CD8-positive, alpha-beta memory T cell (primary cell): Measurements from ENCODE around the gene PLXNA1. TPM values are rescaled to one million over a fixed set of nuclear protein-coding genes. Genes with fewer than 3 reads are reported as not detected.
A peak's percentile ranks its signal among the peaks of the same experiment; 100 is the strongest.

Experiments
- CTCF ChIA-PET: fragments of 350-600 bp; sonication (Branson Sonifier 250); formaldehyde crosslinking; loops from one replicate; lab custom pipeline; 2021; ENCODE audit warnings: antibody characterized with exemption; lab: Charles Lee
- POLR2A ChIA-PET: fragments of 350-600 bp; sonication (Branson Sonifier 250); formaldehyde crosslinking; loops from one replicate; lab custom pipeline; 2021; ENCODE audit warnings: antibody characterized with exemption; lab: Charles Lee
- DNase-seq, 5 donors: peaks; one replicate each; pipeline versions ENCODE4 v3.0.0 to v3.0.0-alpha.2; 2020 to 2022; ENCODE audit warnings: mixed read lengths in 1 of 5
- H3K27ac ChIP-seq: one replicate; pipeline ENCODE4 v1.7.0; 2013; ENCODE audit warnings: low read depth, mild to moderate bottlenecking, low read length, moderate library complexity
- H3K27me3 ChIP-seq: 2 replicates; pipeline ENCODE4 v1.7.0; 2013; ENCODE audit warnings: low read length, mild to moderate bottlenecking; ENCODE audit not compliant: insufficient read depth, poor library complexity, severe bottlenecking
- H3K36me3 ChIP-seq: 2 replicates; pipeline ENCODE4 v1.7.0; 2013; ENCODE audit warnings: mild to moderate bottlenecking, low read length, moderate library complexity; ENCODE audit not compliant: insufficient read depth
- H3K4me1 ChIP-seq: 2 replicates; pipeline ENCODE4 v1.7.0; 2013; ENCODE audit warnings: mild to moderate bottlenecking, low read length, moderate library complexity; ENCODE audit not compliant: insufficient read depth
- H3K4me3 ChIP-seq: 2 replicates; pipeline ENCODE4 v1.7.0; 2013; ENCODE audit warnings: mild to moderate bottlenecking, low read length
- H3K9me3 ChIP-seq: 2 replicates; pipeline ENCODE4 v1.7.0; 2013; ENCODE audit warnings: mild to moderate bottlenecking, low read length
- H3K27ac Mint-ChIP-seq, 8 donors: one replicate each; pipeline ENCODE4 v1.8.0; 2020 to 2021; ENCODE audit warnings: mixed read lengths in 8 of 8, mild to moderate bottlenecking in 6 of 8, inconsistent platforms in 3 of 8, moderate library complexity in 3 of 8
- H3K27me3 Mint-ChIP-seq, 2 donors: one replicate each; pipeline ENCODE4 v1.8.0; 2020 to 2021; ENCODE audit warnings: mixed read lengths in 2 of 2, mild to moderate bottlenecking in 1 of 2, moderate library complexity in 1 of 2
- H3K36me3 Mint-ChIP-seq, 3 donors: one replicate each; pipeline ENCODE4 v1.8.0; 2020 to 2021; ENCODE audit warnings: mixed read lengths in 3 of 3, inconsistent platforms in 1 of 3, mild to moderate bottlenecking in 1 of 3
- H3K4me1 Mint-ChIP-seq, 3 donors: one replicate each; pipeline ENCODE4 v1.8.0; 2020 to 2021; ENCODE audit warnings: mixed read lengths in 3 of 3, inconsistent platforms in 1 of 3, mild to moderate bottlenecking in 1 of 3
- H3K4me3 Mint-ChIP-seq, 7 donors: one replicate each; pipeline ENCODE4 v1.8.0; 2020 to 2021; ENCODE audit warnings: mixed read lengths in 7 of 7, mild to moderate bottlenecking in 6 of 7, moderate library complexity in 4 of 7, inconsistent platforms in 2 of 7
- H3K9me3 Mint-ChIP-seq, 5 donors: one replicate each; pipeline ENCODE4 v1.8.0; 2020 to 2022; ENCODE audit warnings: mixed read lengths in 5 of 5, mild to moderate bottlenecking in 3 of 5, moderate library complexity in 2 of 5, inconsistent platforms in 1 of 5
- polyA plus RNA-seq: library from polyadenylated mRNA; unstranded; fragments of 300-500 nt; fragmentation: Illumina TruSeq; gene quantifications from one replicate; pipeline ENCODE4 v1.2.3, GENCODE V29; 2021
- total RNA-seq, 2 experiments: library from RNA; stranded (reverse); gene quantifications; one replicate each; pipeline ENCODE4 v1.2.3, GENCODE V29; 2021

The PLXNA1 gene
- total and polyA plus RNA-seq, 3 experiments from 2014 or later = 1.0 to 15.9 (median 14.4) TPM

DNA sequence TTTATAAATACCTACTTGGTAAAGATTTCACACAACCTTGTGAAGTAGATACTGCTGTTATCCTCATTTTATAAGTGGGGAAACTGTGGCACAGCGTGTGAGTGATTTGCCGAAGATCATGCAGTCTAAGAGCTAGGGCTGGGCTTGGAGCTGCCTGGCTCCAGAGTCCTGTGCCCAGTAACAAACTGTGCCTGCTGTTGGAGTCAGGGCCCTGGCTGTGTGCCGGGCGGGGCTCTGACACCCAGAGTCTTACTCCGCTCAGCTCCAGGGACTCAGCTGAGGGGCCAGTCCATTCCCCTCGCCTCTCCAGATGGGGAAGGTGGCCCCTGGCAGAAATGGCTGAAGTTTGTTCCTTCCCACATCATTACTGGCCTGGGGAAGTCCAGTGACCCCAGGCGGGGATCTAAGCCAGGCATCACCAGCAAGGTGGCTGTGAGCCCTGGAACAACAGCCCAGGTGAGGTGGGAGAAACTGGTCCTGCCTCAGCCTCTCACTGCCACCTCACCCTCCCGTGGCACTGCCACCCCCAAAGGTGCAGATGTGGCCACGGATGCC is 17.3 kb upstream of the PLXNA1 start:
- no peak overlapping the region for H3K4me3 ChIP-seq
- Mint-ChIP-seq H3K36me3 (no peaks in the 10 kb centered on the region), H3K9me3 (no peaks in the 10 kb centered on the region), H3K27me3 (peaks cover 2 to 7% of the 10 kb centered on the region in 2 donors), H3K4me1 (no peaks in the 10 kb centered on the region), H3K27ac (no peak overlapping the region), H3K4me3 (no peak overlapping the region)
- ChIA-PET POLR2A (no interaction called here), CTCF (no interaction called here)
- DNase-seq = no peak
- H3K36me3 ChIP-seq = no peaks in the 10 kb centered on the region
- H3K4me1 ChIP-seq = no peaks in the 10 kb centered on the region
- H3K27me3 ChIP-seq = no peaks in the 10 kb centered on the region
- H3K9me3 ChIP-seq = no peaks in the 10 kb centered on the region
- no peak overlapping the region for H3K27ac ChIP-seq

DNA sequence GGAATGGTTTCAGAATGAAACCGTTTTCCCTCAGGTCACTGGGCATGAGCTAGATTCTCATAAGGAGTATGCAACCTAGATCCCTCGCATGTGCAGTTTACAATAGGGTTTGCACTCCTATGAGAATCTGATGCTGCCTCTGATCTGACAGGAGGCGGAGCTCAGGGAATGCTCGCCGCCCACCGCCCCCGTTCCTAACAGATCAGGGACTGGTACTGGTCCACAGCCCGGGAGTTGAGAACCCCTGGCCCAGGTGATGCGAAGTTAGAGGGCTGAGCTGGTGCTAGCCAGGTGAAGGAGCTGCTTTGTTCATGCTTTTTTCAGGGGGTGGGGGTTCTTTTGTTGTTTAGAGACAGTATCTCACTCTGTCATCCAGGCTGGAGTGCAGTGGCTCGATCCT is 15.5 kb upstream of the PLXNA1 start:
- no peak overlapping the region for H3K27ac Mint-ChIP-seq
- no peaks in the 10 kb centered on the region for H3K27me3 ChIP-seq
- H3K4me1 ChIP-seq = no peaks in the 10 kb centered on the region
- no peaks in the 10 kb centered on the region for H3K9me3 ChIP-seq
- DNase-seq = no peak
- H3K9me3 Mint-ChIP-seq = no peaks in the 10 kb centered on the region
- peaks cover 4 to 12% of the 10 kb centered on the region in 2 donors for H3K27me3 Mint-ChIP-seq
- no peaks in the 10 kb centered on the region for H3K4me1 Mint-ChIP-seq
- ChIA-PET CTCF (interaction anchor here (1.5 kb wide), 1 partner anchor 15 kb away, joined by 5 read pairs; the partner anchor contains the start of gene PLXNA1), POLR2A (no interaction called here)
- no peaks in the 10 kb centered on the region for H3K36me3 ChIP-seq
- H3K27ac ChIP-seq = no peak overlapping the region
- no peaks in the 10 kb centered on the region for H3K36me3 Mint-ChIP-seq
- H3K4me3 Mint-ChIP-seq = no peak overlapping the region
- H3K4me3 ChIP-seq = no peak overlapping the region

DNA sequence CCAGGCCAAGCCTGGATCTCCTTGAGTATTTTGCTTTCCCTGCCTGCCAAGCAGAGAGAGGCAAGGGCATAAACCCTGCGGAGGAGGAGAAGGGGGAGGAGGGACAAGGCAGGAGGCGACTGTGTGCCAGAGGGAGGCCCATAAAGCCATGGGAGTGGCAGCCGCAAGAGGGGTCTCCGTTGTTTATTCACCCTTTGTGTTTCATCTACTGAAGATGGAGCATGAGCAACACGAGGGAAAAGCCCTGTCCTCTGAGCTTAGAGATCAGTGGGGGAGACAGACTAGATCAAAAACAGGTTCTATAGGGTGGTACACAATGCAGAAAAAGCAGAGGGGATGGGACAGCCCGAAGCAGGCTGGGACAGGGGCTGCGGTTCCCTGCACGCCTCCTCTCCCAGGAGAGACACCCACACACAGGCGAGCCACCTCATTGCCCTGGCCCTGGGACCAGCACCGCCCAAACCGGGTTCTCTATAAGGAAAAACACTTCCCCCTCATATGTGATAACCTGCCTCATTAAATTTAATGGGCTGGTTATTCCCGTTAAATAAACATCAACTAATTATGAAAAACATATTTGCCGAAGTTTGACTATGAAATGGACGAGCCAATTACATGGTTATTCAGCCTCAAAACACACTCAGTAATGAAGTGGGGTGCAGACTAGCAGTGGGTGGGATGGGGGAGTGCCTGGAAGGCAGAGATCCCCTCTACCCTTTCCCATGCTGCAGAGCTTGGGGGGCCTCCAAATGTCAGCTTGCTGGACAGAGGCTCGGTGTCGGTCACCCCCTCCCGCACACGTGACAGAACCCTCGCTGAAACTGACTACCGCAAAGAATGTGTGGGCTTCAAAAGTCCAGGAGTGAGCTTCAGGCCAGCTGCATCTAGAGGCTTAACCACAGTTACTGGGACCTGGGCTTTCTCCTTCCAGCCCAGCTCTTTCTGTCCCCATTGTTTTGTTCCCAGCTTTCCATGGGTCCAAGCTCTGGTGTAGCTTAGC is 14.2 kb upstream of the PLXNA1 start:
- ChIA-PET CTCF (interaction anchor here (1.3 kb wide), 1 partner anchor 11 kb away, joined by 3 read pairs; no protein-coding TSS in a partner anchor), POLR2A (no interaction called here)

DNA sequence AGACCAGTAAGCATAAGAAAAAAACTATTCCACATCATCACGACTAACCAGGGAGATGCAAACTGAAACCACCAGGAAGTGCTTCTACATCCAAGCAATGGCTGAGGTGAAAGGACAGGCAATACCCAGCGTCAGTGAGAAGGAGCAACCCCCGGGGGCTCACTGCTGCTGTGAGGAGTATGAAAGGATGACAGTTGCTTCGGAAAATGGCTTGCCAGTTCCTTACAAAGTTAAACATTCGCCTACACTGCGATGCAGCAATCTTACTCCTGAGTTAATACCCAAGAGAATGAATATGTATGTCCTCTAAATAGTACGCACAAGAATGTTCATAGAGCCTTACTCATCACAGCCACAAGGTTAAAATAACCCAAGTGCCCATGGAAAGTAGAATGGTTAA is 13.3 kb upstream of the PLXNA1 start:
- H3K4me1 ChIP-seq = no peaks in the 10 kb centered on the region
- peak overlapping the region in 2 of 7 donors; percentile 25 to 36 for H3K4me3 Mint-ChIP-seq
- no peaks in the 10 kb centered on the region for H3K36me3 ChIP-seq
- no peaks in the 10 kb centered on the region for H3K4me1 Mint-ChIP-seq
- H3K27ac ChIP-seq = no peak overlapping the region
- peaks cover 0 to 11% (median 0%) of the 10 kb centered on the region in 3 donors for H3K36me3 Mint-ChIP-seq
- ChIA-PET CTCF (interaction anchor here (1.3 kb wide), 1 partner anchor 12 kb away, joined by 3 read pairs; no protein-coding TSS in a partner anchor), POLR2A (no interaction called here)
- H3K4me3 ChIP-seq = no peak overlapping the region
- no peak for DNase-seq
- no peaks in the 10 kb centered on the region for H3K27me3 ChIP-seq
- H3K27ac Mint-ChIP-seq = no peak overlapping the region
- no peaks in the 10 kb centered on the region for H3K9me3 ChIP-seq
- peaks cover 1 to 10% (median 6%) of the 10 kb centered on the region in 5 donors for H3K9me3 Mint-ChIP-seq
- H3K27me3 Mint-ChIP-seq = peaks cover 4 to 18% of the 10 kb centered on the region in 2 donors

More for the DNA sequence above, 14.2 kb upstream of the PLXNA1 start:
- Mint-ChIP-seq H3K27me3 (peaks cover 4 to 12% of the 10 kb centered on the region in 2 donors), H3K9me3 (peaks cover 0 to 2% (median 0%) of the 10 kb centered on the region in 5 donors), H3K4me1 (no peaks in the 10 kb centered on the region), H3K4me3 (no peak overlapping the region), H3K27ac (peak overlapping the region in 1 of 8 donors; percentile 58), H3K36me3 (peaks cover 0 to 3% (median 0%) of the 10 kb centered on the region in 3 donors)
- Histone ChIP-seq H3K4me1 (no peaks in the 10 kb centered on the region), H3K36me3 (no peaks in the 10 kb centered on the region), H3K9me3 (no peaks in the 10 kb centered on the region), H3K4me3 (no peak overlapping the region), H3K27me3 (no peaks in the 10 kb centered on the region), H3K27ac (no peak overlapping the region)
- DNase-seq = no peak

DNA sequence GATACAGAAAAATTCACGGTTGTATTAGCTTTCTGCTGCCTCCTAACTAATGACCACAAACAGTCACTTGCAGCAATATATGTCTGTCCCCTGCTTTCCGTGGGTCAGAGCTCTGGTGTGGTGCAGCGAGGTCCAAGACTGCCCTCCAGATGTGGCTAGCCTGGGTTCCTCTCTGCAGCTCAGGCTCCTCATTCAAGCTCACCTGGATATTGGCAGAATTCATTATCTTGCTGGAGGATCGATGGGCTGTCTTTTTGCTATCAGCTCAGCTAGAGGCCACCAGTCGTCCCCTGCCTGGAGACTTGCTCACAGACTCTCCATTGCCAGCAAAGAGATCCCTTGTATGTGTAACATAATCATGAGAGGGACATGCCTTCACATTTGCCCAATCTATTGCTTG is 12.8 kb upstream of the PLXNA1 start:
- POLR2A ChIA-PET = no interaction called here

DNA sequence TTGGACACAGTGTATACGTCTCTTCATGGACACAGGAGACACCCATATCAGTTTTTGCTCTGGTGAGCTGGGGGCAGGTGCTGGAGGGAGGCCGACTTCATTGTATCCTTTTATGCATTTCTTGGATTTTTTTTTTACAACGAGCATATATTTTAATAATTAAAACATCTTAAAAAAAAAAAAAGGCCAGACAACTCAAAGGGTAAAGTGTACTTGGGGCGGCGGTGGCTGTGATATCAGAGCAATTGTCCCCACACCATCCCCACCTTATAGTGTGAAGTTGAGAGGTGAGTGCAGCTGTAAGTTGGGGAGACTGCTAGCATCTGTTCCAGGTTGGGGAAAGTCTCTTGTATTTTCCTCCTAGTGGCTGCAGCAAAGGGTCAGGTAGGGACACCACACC is 12.0 kb upstream of the PLXNA1 start:
- Mint-ChIP-seq H3K27me3 (peaks cover 15 to 28% of the 10 kb centered on the region in 2 donors), H3K4me1 (no peaks in the 10 kb centered on the region), H3K4me3 (no peak overlapping the region), H3K36me3 (peaks cover 0 to 22% (median 4%) of the 10 kb centered on the region in 3 donors), H3K27ac (no peak overlapping the region), H3K9me3 (peaks cover 8 to 18% (median 14%) of the 10 kb centered on the region in 5 donors)
- H3K27me3 ChIP-seq = no peaks in the 10 kb centered on the region
- H3K4me3 ChIP-seq = no peak overlapping the region
- no peak overlapping the region for H3K27ac ChIP-seq
- DNase-seq = no peak
- H3K9me3 ChIP-seq = no peaks in the 10 kb centered on the region
- POLR2A ChIA-PET = no interaction called here
- H3K36me3 ChIP-seq = no peaks in the 10 kb centered on the region
- H3K4me1 ChIP-seq = no peaks in the 10 kb centered on the region
- CTCF ChIA-PET = interaction anchor here (5.4 kb wide), 1 partner anchor 12 kb away, joined by 27 read pairs; the partner anchor contains the start of gene PLXNA1

More for the DNA sequence above, 12.8 kb upstream of the PLXNA1 start:
- Histone ChIP-seq H3K9me3 (no peaks in the 10 kb centered on the region), H3K36me3 (no peaks in the 10 kb centered on the region), H3K4me1 (no peaks in the 10 kb centered on the region), H3K27ac (no peak overlapping the region), H3K27me3 (no peaks in the 10 kb centered on the region), H3K4me3 (no peak overlapping the region)
- Mint-ChIP-seq H3K27ac (no peak overlapping the region), H3K9me3 (peaks cover 6 to 15% (median 11%) of the 10 kb centered on the region in 5 donors), H3K27me3 (peaks cover 6 to 23% of the 10 kb centered on the region in 2 donors), H3K4me3 (no peak overlapping the region), H3K4me1 (no peaks in the 10 kb centered on the region), H3K36me3 (peaks cover 0 to 16% (median 3%) of the 10 kb centered on the region in 3 donors)
- CTCF ChIA-PET = interaction anchor here (1.3 to 5.4 kb wide), 2 partner anchors 12 to 13 kb away, joined by 3 to 27 read pairs; partner anchors contain the start of gene PLXNA1
- DNase-seq = no peak

DNA sequence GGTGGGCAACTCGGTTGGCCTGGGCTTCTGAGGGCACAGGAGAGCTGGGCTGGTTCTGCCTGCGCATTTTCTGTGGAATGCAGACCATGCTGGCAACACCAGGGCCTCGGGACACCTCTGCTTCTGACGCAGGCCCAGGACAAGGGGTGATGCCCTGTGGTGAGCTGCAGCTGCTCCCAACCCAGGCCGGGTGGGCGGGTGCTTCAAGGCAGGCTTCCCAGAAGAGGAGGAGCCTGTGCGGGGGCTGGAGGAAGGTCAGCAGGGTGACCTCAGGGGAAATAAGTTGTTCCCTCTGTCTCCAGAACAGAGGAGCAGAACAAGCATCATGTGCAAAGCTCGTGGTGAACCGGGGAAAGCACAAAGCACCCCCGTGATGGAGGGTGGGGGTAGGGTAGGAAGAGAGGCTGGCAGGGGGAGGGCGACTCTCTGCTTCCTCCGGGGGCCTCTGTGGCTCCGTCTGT is 11.0 kb upstream of the PLXNA1 start:
- no peaks in the 10 kb centered on the region for H3K9me3 ChIP-seq
- Mint-ChIP-seq H3K36me3 (peaks cover 0 to 22% (median 4%) of the 10 kb centered on the region in 3 donors), H3K9me3 (peaks cover 8 to 18% (median 14%) of the 10 kb centered on the region in 5 donors), H3K27me3 (peaks cover 16 to 28% of the 10 kb centered on the region in 2 donors), H3K4me1 (no peaks in the 10 kb centered on the region), H3K27ac (no peak overlapping the region), H3K4me3 (no peak overlapping the region)
- ChIA-PET CTCF (interaction anchor here (5.4 kb wide), 1 partner anchor 11 kb away, joined by 27 read pairs; the partner anchor contains the start of gene PLXNA1), POLR2A (no interaction called here)
- H3K4me1 ChIP-seq = no peaks in the 10 kb centered on the region
- no peaks in the 10 kb centered on the region for H3K36me3 ChIP-seq
- H3K27me3 ChIP-seq = no peaks in the 10 kb centered on the region
- no peak overlapping the region for H3K4me3 ChIP-seq
- H3K27ac ChIP-seq = no peak overlapping the region
- no peak for DNase-seq
